Stimulated activated CD4-positive, alpha-beta T cell treated with anti-CD3 and anti-CD28 coated beads, Interleukin-15, amount 100 ng/mL, for 24 hours (primary cell): ENCODE results near the gene ECE1.
"Not testable (repeated sequence)": the region's sequence is repeated elsewhere in the genome, so short reads cannot be mapped to it uniquely, and the experiment has no call there.

Experiments used
- DNase-seq: peaks from one replicate; pipeline ENCODE4 v3.0.0-alpha.2; 2020

ECE1 gene

GRCh38 chr1:21216835-21217811 lies 73.1 kb downstream of the ECE1 start:
- peak; percentile 83 for DNase-seq

DNA sequence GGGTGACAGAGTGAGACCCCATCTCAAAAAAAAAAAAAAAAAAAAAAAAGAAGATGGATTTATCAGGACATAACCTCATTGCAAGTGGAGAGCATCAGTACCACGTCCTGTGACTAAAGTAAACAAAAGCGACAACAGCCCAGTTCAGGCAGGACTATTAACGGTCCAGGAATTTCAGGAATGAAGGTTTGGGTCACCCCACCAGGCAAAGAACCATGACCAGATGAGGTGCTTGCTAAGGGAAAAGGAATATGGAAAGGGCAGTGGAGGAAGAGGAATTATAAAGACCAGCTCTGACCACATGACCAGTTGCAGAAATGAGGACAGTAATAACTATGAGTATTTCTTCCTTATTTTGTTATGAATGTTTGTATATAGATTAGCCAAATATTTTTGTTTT lies 78.1 kb downstream of the ECE1 start:
- no peak for DNase-seq

- not testable (repeated sequence) for DNase-seq
Measured at GRCh38 chr1:21208137-21208700, 82.0 kb downstream of the ECE1 start.

DNA sequence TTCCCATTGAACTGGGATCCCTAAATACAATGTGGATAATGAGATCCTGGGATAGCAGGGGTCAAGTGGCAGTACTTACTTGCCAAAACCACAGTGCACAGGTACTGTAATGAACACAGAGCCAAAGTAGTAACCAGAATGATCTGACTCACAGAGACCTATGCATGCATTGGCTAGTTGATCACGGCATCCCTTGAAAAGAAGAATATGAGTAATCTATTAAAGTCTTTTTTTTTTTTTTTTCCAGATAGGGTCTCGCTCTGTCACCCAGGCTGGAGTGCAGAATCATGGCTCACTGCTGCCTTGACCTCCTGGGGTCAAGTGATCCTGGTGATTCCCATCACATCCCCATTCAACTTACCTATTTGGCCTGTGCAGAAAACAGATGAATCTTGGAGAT lies 84.1 kb downstream of the ECE1 start:
- DNase-seq, result no peak

- no peak for DNase-seq
Measured at GRCh38 chr1:21205416-21205815, 84.8 kb downstream of the ECE1 start.

GRCh38 chr1:21201650-21202049 lies 88.6 kb downstream of the ECE1 start:
- no peak for DNase-seq

- DNase-seq, result not testable (repeated sequence)
Measured at GRCh38 chr1:21201238-21201637, 89.0 kb downstream of the ECE1 start.

DNA sequence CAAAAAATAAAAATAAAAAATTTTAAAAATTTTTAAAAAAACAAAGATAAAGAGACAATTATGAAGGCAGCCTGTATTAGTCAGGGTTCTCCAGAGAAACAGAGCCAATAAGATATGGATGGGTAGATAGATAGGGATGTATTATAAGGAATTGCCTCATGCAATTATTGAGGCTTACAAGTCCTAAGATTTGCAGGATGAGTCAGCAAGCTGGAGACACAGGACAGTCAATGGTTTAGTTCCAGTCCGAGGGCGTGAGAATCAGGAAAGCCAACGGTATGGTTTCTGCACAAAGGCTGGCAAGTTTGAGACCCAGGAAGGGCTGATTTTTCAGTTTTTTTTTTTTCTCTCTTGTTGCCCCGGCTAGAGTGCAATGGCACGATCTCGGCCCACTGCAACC lies 89.5 kb downstream of the ECE1 start:
- DNase-seq, result no peak

- no peak for DNase-seq
Measured at GRCh38 chr1:21198929-21199328, 91.3 kb downstream of the ECE1 start.

GRCh38 chr1:21192871-21193270 lies 97.4 kb downstream of the ECE1 start:
- DNase-seq, result no peak

- DNase-seq, result no peak
Measured at GRCh38 chr1:21192284-21192683, 98.0 kb downstream of the ECE1 start.

- DNase-seq, result not testable (repeated sequence)
Measured at GRCh38 chr1:21190771-21191170, 99.5 kb downstream of the ECE1 start.

DNA sequence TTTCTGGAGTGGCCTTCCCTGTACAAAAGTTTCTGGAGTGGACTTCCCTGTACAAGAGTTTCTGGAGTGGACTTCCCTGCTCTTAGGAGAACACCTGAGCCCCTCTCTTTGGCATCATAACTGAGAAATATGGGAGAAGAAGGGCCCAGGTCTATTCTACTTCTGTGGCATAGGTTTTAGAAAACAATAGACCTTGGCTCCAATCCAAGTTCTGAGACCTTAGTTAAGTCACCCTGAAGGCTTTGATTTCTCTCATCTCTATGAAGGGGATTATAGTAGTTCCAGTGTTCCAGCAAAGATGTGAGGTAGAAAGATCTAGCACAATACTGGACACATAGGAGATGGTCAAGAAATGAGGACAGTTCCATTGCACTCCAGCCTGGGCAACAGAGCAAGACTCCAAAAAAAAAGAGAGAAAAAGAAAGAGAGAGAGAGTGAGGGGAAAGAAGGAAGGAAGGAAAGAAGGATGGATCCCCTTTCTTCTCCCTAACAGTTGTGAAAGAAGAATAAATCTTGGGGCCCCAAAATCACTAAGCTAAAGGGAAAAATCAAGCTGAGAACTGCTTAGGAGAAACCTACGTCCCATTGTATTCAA lies 100.3 kb downstream of the ECE1 start:
- no peak for DNase-seq

- no peak for DNase-seq
Measured at GRCh38 chr1:21189421-21189820, 100.8 kb downstream of the ECE1 start.

DNA sequence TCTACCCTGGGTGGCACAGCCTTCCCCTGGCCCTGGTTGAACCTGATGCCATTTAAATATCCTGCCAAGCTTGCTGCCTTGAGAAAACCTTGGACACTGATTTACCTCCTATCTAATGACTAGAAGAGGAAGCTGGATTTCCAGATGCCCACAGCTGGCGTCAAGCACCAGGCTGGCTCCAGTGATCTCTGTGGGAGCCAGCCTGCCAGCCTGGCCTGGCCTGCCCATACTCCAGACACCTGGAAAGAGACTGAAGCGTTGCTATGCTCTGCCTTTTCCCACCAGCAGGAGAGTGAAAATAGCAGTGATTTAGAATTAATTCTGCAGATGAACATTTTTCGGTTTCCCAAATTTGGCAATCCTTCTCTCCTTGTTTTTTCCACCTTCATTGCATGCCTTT lies 102.0 kb downstream of the ECE1 start:
- DNase-seq, result no peak

- no peak for DNase-seq
Measured at GRCh38 chr1:21185221-21185731, 105.0 kb downstream of the ECE1 start.

GRCh38 chr1:21184276-21184675 lies 106.0 kb downstream of the ECE1 start:
- DNase-seq, result no peak

DNA sequence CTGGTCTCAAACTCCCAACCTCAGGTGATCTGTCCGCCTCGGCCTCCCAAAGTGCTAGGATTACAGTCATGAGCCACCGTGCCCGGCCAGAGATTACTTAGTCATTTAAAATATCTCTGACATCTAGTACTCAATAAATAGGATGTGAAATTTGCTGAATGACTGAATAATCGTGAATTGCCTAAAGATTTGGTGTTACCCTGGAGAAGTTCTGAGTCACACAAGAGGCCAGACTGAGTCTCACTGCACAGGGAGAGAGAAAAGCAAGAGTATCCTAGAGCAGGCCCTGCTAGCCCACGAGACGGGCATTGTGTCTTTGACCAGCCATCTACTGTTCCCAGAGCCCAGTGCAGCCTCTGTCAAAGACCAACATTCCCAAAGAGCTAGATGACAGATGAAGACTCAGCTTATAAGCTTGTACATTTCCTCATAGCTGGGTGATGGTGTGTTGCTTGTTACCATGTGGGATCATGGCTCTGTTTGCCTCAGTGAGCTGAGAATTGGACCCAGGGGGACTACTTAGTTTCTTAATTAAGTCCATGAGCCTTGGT lies 108.0 kb downstream of the ECE1 start:
- no peak for DNase-seq

- DNase-seq, result not testable (repeated sequence)
Measured at GRCh38 chr1:21178271-21178670, 112.0 kb downstream of the ECE1 start.

DNA sequence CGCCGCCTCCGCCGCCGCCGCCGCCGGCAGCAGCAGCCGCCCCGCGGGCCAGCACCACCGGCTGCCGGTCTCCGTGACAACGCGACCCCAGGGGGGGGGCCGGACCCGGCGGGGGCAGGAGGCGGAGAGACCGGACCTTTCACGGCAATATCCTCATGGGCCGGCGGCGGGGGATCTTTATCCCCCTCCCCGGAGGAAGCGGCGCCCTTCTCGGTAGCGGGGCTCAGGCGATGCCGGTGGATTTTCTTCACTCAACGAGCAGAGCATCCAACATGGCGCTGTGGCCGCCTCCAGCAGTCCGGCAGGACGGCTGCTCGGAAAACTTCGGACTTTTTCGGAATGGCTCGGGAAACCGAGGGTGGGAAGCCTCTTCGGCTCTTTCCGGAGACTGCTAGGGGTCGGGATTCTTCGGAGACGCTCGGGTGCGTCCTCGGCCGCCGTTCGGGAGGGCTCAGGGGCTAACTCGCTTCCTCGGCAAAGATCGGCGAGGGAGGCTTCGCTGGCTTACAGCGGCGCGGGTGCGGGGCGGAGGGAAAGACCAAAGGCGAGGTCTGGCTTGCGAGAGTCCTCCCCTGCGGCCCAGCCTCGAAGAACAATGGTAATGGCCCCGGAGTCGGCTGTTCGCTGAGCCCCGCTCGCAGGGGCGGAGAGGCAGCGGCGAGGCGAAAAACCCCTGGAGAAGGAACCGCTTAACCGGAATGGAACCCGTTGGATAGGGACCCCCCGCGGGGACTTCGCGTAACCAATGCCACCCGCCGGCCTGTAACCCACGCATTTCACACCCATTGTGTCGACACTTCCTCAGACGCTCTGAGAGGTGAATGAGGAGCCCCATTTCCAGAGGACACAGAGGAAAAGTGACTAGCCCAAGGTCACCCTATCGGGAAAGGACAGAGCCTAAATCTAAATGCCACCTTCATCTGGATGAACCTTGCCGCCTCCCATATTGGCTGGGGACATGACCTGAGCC lies 113.4 kb downstream of the ECE1 start, which contains the start of gene EIF4G3:
EIF4G3 (minus strand) TSS at position 312 of the 970 bp plus-strand sequence. CDS start 174,155 bp downstream, outside the sequence.
- DNase-seq, result peak; percentile 100

DNA sequence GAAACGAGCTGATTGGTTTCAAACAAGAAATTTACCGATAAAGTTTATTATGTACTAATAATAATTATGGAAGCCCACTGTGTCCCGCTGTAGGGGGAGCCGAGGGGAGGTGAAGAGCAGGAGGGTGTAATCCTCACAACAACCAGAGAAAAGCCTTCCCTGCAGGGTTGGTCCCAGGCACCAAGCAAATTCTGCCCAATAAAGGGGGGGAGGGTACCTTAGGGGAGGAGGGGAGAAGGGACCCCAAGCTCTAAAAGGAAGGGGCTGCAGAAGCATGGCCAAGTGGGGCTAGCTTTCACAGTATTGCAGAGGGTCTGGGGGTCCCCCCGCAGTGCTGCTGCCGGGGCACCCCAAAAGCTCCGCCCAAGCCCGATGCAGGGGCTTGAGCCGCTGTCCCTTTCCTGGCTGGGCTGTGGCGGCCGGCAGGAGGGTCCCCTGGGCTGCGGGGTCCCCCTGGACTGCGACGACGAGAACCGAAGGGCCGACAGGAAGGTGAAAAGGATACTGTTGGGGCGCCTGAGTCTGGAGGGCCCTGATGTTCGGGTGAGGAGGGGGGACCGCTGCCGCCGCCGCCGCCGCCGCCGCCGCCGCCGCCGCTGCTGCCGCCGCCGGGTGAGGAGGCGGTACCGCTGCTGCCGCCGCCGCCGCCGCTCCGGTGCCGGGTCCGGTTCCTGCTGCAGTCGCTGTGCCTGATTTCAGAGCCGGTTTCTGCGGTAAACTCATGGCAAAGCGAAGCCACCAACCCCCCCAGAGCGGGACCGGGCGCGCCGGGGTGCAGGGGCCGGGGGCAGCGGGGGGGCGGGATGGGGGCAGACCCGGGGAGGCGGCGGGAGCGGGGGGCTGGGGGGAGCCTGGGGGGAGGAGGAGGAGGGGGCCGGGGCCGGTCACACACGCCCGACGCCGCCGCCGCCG lies 114.3 kb downstream of the ECE1 start:
- DNase-seq, result peak; percentile 51
